ENCODE data around the gene BMPR1B.

- TF ChIP-seq EZH2phosphoT487 (IDR thresholded peaks at IDR 0.05; ENCODE audit: borderline replicate concordance, low read length) (no peak), CTCF (IDR thresholded peaks at IDR 0.05; ENCODE audit: low read depth, low read length, poor library complexity, severe bottlenecking) (no peak)
Observed at GRCh38 chr4:95068401-95068800, 310.6 kb downstream of the BMPR1B start.

Measured in DOHH2 (cell line).